B cell (primary cell): ENCODE results near the gene MRRF. TPM values are rescaled to one million over a fixed set of nuclear protein-coding genes. Genes with fewer than 3 reads are reported as not detected.

ENCODE experiments used
- ATAC-seq: fragments of 200-7000 bp; cut with Tn5 transposase; one replicate; pipeline ENCODE4 v1.10.0; 2021; ENCODE audit warnings: low read depth, mild to moderate bottlenecking, moderate number of reproducible peaks, moderate library complexity
- CTCF ChIA-PET: fragments of 350-600 bp; sonication (Branson Sonifier 250); formaldehyde crosslinking; loops from one replicate; lab custom pipeline; 2021; ENCODE audit warnings: antibody characterized with exemption, inconsistent platforms; lab: Charles Lee
- POLR2A ChIA-PET: fragments of 350-600 bp; sonication (Branson Sonifier 250); formaldehyde crosslinking; loops from one replicate; lab custom pipeline; 2021; ENCODE audit warnings: antibody characterized with exemption; lab: Charles Lee
- DNase-seq: peaks from one replicate; pipeline ENCODE4 v3.0.0; 2013
- H2AFZ ChIP-seq: 2 replicates; pipeline ENCODE4 v1.6.1; 2012; ENCODE audit warnings: mild to moderate bottlenecking, low read depth, low read length; ENCODE audit not compliant: insufficient read depth, poor library complexity, severe bottlenecking
- H3K27ac ChIP-seq, 2 donors: 1 replicate in 1 of 2; 2 replicates in 1 of 2; pipeline ENCODE4 v1.5.1; 2012 to 2013; ENCODE audit warnings: low read length in 2 of 2, mild to moderate bottlenecking in 2 of 2, moderate library complexity in 1 of 2
- H3K27me3 ChIP-seq, 4 experiments: fragments of 200-600 bp in 1 of 4; sonication (generic) in 1 of 4; replicated peaks in 1 of 4; 1 replicate in 2 of 4; 2 replicates in 2 of 4; pipeline versions ENCODE4 v1.6.1 to v1.7.0; 2013 to 2016; ENCODE audit warnings: low read length in 3 of 4, mild to moderate bottlenecking in 2 of 4, mixed read lengths in 1 of 4, moderate library complexity in 1 of 4; ENCODE audit not compliant: insufficient read depth in 4 of 4, control insufficient read depth in 3 of 4; ENCODE audit errors: control extremely low read depth in 1 of 4
- H3K36me3 ChIP-seq, 2 experiments: replicated peaks in 1 of 2; 1 replicate in 1 of 2; 2 replicates in 1 of 2; pipeline versions ENCODE4 v1.6.1 to v1.7.1; 2013; ENCODE audit warnings: low read length in 1 of 2; ENCODE audit not compliant: insufficient read depth in 2 of 2, control insufficient read depth in 1 of 2; ENCODE audit errors: control extremely low read depth in 1 of 2, extremely low read depth in 1 of 2
- H3K4me1 ChIP-seq, 2 donors: fragments of 200-600 bp in 1 of 2; sonication (generic) in 1 of 2; 1 replicate in 1 of 2; 2 replicates in 1 of 2; pipeline versions ENCODE4 v1.5.1 to v1.6.1; 2013 to 2017; ENCODE audit warnings: low read length in 2 of 2; ENCODE audit not compliant: control insufficient read depth in 2 of 2, insufficient read depth in 2 of 2
- H3K4me2 ChIP-seq: replicated peaks from 2 replicates; pipeline ENCODE3; 2012; ENCODE audit warnings: mild to moderate bottlenecking, low read depth, low read length; ENCODE audit not compliant: poor library complexity, severe bottlenecking
- H3K4me3 ChIP-seq, 5 experiments: fragments of 200-600 bp in 1 of 5; sonication (generic) in 1 of 5; 1 replicate in 3 of 5; 2 replicates in 2 of 5; pipeline versions ENCODE4 v1.5.1 to v1.7.0; 2011 to 2016; ENCODE audit warnings: low read length in 4 of 5, mild to moderate bottlenecking in 4 of 5, low read depth in 2 of 5, control low read depth in 1 of 5, moderate library complexity in 1 of 5; ENCODE audit not compliant: insufficient read depth in 1 of 5; ENCODE audit errors: control extremely low read depth in 1 of 5, extremely low read depth in 1 of 5
- H3K79me2 ChIP-seq: fragments of 200-600 bp; sonication (generic); one replicate; pipeline ENCODE4 v1.6.0; 2016; ENCODE audit warnings: low read length; ENCODE audit not compliant: control insufficient read depth, insufficient read depth
- H3K9ac ChIP-seq: fragments of 200-600 bp; sonication (generic); 2 replicates; pipeline ENCODE4 v1.6.1; 2017; ENCODE audit warnings: mild to moderate bottlenecking, low read length, moderate library complexity
- H3K9me3 ChIP-seq, 3 donors: one replicate each; pipeline versions ENCODE4 v1.6.1 to v1.7.1; 2013; ENCODE audit warnings: low read length in 2 of 3; ENCODE audit not compliant: control insufficient read depth in 2 of 3, insufficient read depth in 1 of 3; ENCODE audit errors: control extremely low read depth in 1 of 3
- H4K20me1 ChIP-seq: 2 replicates; pipeline ENCODE4 v1.6.0; 2012; ENCODE audit warnings: mild to moderate bottlenecking, low read length; ENCODE audit not compliant: insufficient read depth, control insufficient read depth, poor library complexity, severe bottlenecking
- H3K27ac Mint-ChIP-seq: one replicate; pipeline ENCODE4 v1.8.0; 2021; ENCODE audit warnings: mixed read lengths
- H3K27me3 Mint-ChIP-seq: one replicate; pipeline ENCODE4 v1.8.0; 2021; ENCODE audit warnings: mixed read lengths
- H3K4me1 Mint-ChIP-seq: one replicate; pipeline ENCODE4 v1.8.0; 2021; ENCODE audit warnings: mixed read lengths
- H3K4me3 Mint-ChIP-seq: one replicate; pipeline ENCODE4 v1.8.0; 2021; ENCODE audit warnings: mixed read lengths
- H3K9me3 Mint-ChIP-seq: one replicate; pipeline ENCODE4 v1.8.0; 2022; ENCODE audit warnings: mixed read lengths; ENCODE audit not compliant: insufficient read depth
- CTCF ChIP-seq: fragments of 200-600 bp; IDR thresholded peaks from one replicate; pipeline ENCODE4 v1.8.0; 2022; ENCODE audit warnings: antibody characterized with exemption, mild to moderate bottlenecking
- EZH2 ChIP-seq: IDR thresholded peaks from 2 replicates; pipeline ENCODE4 v1.6.1; 2012; ENCODE audit warnings: borderline replicate concordance, low read depth, mild to moderate bottlenecking, moderate library complexity, low read length; ENCODE audit not compliant: insufficient read depth, poor library complexity, severe bottlenecking
- WGBS: methylation state at CpG from one replicate; pipeline ENCODE4 v1.1.5; 2013; ENCODE audit warnings: missing lambda C conversion rate; ENCODE audit not compliant: insufficient coverage; 5-methylcytosine and 5-hydroxymethylcytosine counted together
- intact Hi-C: fragments of 100-400 bp; cut with micrococcal nuclease; formaldehyde crosslinking; loops from one replicate; pipeline ENCODE4 v1.10.0; 2022
- polyA plus RNA-seq: library from polyadenylated mRNA; depleted of rRNA; stranded (reverse); fragments of >200 nt; gene quantifications from 2 replicates; pipeline ENCODE4 v1.2.3, GENCODE V29; 2012
- total RNA-seq, 2 donors: library from RNA; stranded (reverse); fragments of 120-200 nt in 1 of 2; gene quantifications; 1 replicate in 1 of 2; 2 replicates in 1 of 2; pipeline versions ENCODE4 v1.2.3 to v1.2.4, GENCODE V29; 2013 to 2022

MRRF gene
- total and polyA plus RNA-seq, 2 donors (not counting 1 experiment from before 2014, with no cell fraction given): 38.6 to 44.9 TPM

DNA sequence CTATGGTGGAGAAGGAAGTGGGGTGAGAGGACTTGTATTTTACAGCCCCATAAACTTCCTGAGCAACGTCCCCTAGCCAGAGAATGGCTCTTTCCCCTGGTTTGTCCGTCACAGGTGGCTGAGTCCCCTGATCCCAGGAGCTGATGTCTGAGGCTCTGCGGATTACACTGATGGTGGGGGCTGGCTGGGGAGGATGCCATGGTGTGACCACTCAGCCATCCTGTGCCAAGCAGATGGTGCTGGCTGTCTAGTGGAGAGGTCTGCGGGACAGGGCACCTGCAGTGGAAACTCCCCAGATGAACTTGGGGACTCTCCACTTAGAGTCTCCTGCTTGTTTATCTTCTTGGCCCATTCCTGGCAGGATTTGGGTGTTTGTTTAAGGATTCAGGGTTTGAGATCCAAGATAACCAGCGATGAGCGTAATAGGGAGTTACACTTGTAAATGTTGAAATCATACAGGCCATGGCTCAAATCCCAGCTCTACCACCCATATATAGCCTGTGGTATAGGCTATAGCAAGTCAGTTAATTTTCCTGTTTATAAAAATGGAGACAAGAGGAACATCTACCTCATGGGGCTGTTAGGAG lies 101.5 kb downstream of the MRRF start:
- H3K9me3 Mint-ChIP-seq: no peaks in the 10 kb centered on the region
- CTCF ChIA-PET: interaction anchor here (2.0 to 2.6 kb wide), 2 partner anchors 16 to 267 kb away, joined by 9 read pairs; no protein-coding TSS in a partner anchor
- 100% methylated on average over 3 of the region's 6 CpGs for WGBS

More for the DNA sequence above, 101.5 kb downstream of the MRRF start:
- Mint-ChIP-seq H3K27me3 (no peaks in the 10 kb centered on the region), H3K27ac (no peak overlapping the region), H3K4me1 (peaks cover 13% of the 10 kb centered on the region), H3K4me3 (no peak overlapping the region)
- Histone ChIP-seq H4K20me1 (no peaks in the 10 kb centered on the region), H3K4me1 (peaks cover 6 to 13% of the 10 kb centered on the region in 2 donors), H3K27ac (no peak overlapping the region), H3K27me3 (no peaks in the 10 kb centered on the region), H3K4me2 (no peak overlapping the region), H3K9me3 (peaks cover 0 to 5% (median 0%) of the 10 kb centered on the region in 3 donors), H3K36me3 (no peaks in the 10 kb centered on the region), H3K4me3 (no peak overlapping the region), H2AFZ (no peak overlapping the region), H3K79me2 (no peaks in the 10 kb centered on the region), H3K9ac (no peak overlapping the region)
- no peak for TF ChIP-seq CTCF
- no peak for TF ChIP-seq EZH2
- POLR2A ChIA-PET: interaction anchor here (0.6 kb wide), 1 partner anchor 157 kb away, joined by 5 read pairs; no protein-coding TSS in a partner anchor
- intact Hi-C loops: no loop called here
- DNase-seq (no peak), ATAC-seq (no peak)
